K562 (cell line): ENCODE results near the gene HEMK1. TPM values are rescaled to one million over a fixed set of nuclear protein-coding genes. Genes with fewer than 3 reads are reported as not detected.
A peak's percentile ranks its signal among the peaks of the same experiment; 100 is the strongest.

Source experiments
- CXXC5 ChIP-seq: fragments of 250-450 bp; sonication (Bioruptor Pico); IDR thresholded peaks from 2 replicates; pipeline ENCODE4 v1.8.0; 2022; ENCODE audit warnings: inconsistent platforms, mild to moderate bottlenecking, moderate library complexity
- FOSL1 ChIP-seq: fragments of 200-800 bp; sonication (Bioruptor generic); conservative IDR thresholded peaks from 2 replicates; pipeline ENCODE4 v1.6.1; 2016; ENCODE audit warnings: missing genetic modification characterization, missing compliant biosample characterization
- HNRNPLL ChIP-seq: fragments of 200-400 bp; formaldehyde crosslinking; IDR thresholded peaks from 2 replicates; pipeline ENCODE4 v1.6.1; 2017; ENCODE audit warnings: low read length, low read depth, mild to moderate bottlenecking; ENCODE audit not compliant: poor library complexity, severe bottlenecking
- KLF16 ChIP-seq: IDR thresholded peaks from 2 replicates; pipeline ENCODE4 v1.6.1; 2016; ENCODE audit warnings: antibody characterized with exemption
- NFE2 ChIP-seq: IDR thresholded peaks from 2 replicates; pipeline ENCODE4 v1.6.1; 2014; ENCODE audit warnings: antibody characterized with exemption, low read depth
- NR2C2 ChIP-seq, 2 experiments: fragments of 200-800 bp in 1 of 2; sonication (Bioruptor generic) in 1 of 2; sonication (generic) in 1 of 2; formaldehyde crosslinking in 1 of 2; IDR thresholded peaks; 2 replicates each; pipeline versions ENCODE4 v1.6.1 to v1.8.0; 2016 to 2022; ENCODE audit warnings: mild to moderate bottlenecking in 1 of 2, missing compliant biosample characterization in 1 of 2, missing genetic modification characterization in 1 of 2, missing genetic modification reagents in 1 of 2
- RBFOX2 ChIP-seq: fragments of 200-400 bp; formaldehyde crosslinking; IDR thresholded peaks from 2 replicates; pipeline ENCODE4 v1.6.1; 2017; ENCODE audit warnings: low read depth, mild to moderate bottlenecking, low read length, moderate library complexity
- SRSF9 ChIP-seq: fragments of 200-400 bp; formaldehyde crosslinking; IDR thresholded peaks from 2 replicates; pipeline ENCODE4 v1.6.1; 2017; ENCODE audit warnings: low read depth, low read length, borderline replicate concordance
- ZNF133 ChIP-seq: fragments of 250-450 bp; sonication (Bioruptor Pico); IDR thresholded peaks from 2 replicates; pipeline ENCODE4 v1.4.0; 2020; ENCODE audit warnings: mild to moderate bottlenecking
- ZNF551 ChIP-seq: fragments of 250-450 bp; sonication (Bioruptor Pico); IDR thresholded peaks from 2 replicates; pipeline ENCODE4 v1.5.0; 2021; ENCODE audit warnings: mild to moderate bottlenecking, moderate library complexity
- polyA plus RNA-seq, 8 experiments: library from polyadenylated mRNA; depleted of rRNA in 4 of 8; stranded (reverse) in 5 of 8; unstranded in 3 of 8; fragments of >200 nt; fragmentation: Nextera tagmentation in 2 of 8; fragmentation: Illumina TruSeq in 1 of 8; extraction: Ambion mirVana in 2 of 8; extraction: Trizol in 1 of 8; gene quantifications; 2 replicates each; pipeline versions ENCODE4 v1.2.1 to v1.2.3, GENCODE V29; 2011 to 2014; ENCODE audit warnings: inconsistent platforms in 1 of 8, missing spikeins in 1 of 8
- total RNA-seq, 7 experiments: library from RNA; depleted of rRNA in 6 of 7; stranded (reverse); fragments of >200 nt in 6 of 7; fragmentation: Illumina TruSeq in 2 of 7; extraction: Trizol in 2 of 7; gene quantifications; 2 replicates each; pipeline versions ENCODE4 v1.2.1 to v1.2.3, GENCODE V29; 2011 to 2021; ENCODE audit warnings: low replicate concordance in 1 of 7
- TF ChIP-seq, protein P1 (sequence below): IDR thresholded peaks from 3 replicates; pipeline ENCODE4 v1.6.1; 2011; ENCODE audit warnings: borderline replicate concordance, mild to moderate bottlenecking, moderate library complexity; ENCODE audit not compliant: insufficient read length; ENCODE audit errors: extremely low read depth
- TF ChIP-seq, protein P2 (sequence below): fragments of 450-650 bp; IDR thresholded peaks from 2 replicates; pipeline ENCODE4 v1.6.1; 2017; ENCODE audit warnings: antibody characterized with exemption, mild to moderate bottlenecking
- TF ChIP-seq, protein P3 (sequence below), 2 experiments: fragments of 450-650 bp; IDR thresholded peaks; 2 replicates each; pipeline ENCODE4 v1.6.1; 2018; ENCODE audit warnings: mild to moderate bottlenecking in 2 of 2, low read depth in 1 of 2; ENCODE audit not compliant: partially characterized antibody in 2 of 2

HEMK1 gene
- total and polyA plus RNA-seq, 9 of the 15 experiments (the other 6 are each of a cell fraction or from before 2014, with no cell fraction given), result 2.0 to 16.8 (median 11.4) TPM

DNA sequence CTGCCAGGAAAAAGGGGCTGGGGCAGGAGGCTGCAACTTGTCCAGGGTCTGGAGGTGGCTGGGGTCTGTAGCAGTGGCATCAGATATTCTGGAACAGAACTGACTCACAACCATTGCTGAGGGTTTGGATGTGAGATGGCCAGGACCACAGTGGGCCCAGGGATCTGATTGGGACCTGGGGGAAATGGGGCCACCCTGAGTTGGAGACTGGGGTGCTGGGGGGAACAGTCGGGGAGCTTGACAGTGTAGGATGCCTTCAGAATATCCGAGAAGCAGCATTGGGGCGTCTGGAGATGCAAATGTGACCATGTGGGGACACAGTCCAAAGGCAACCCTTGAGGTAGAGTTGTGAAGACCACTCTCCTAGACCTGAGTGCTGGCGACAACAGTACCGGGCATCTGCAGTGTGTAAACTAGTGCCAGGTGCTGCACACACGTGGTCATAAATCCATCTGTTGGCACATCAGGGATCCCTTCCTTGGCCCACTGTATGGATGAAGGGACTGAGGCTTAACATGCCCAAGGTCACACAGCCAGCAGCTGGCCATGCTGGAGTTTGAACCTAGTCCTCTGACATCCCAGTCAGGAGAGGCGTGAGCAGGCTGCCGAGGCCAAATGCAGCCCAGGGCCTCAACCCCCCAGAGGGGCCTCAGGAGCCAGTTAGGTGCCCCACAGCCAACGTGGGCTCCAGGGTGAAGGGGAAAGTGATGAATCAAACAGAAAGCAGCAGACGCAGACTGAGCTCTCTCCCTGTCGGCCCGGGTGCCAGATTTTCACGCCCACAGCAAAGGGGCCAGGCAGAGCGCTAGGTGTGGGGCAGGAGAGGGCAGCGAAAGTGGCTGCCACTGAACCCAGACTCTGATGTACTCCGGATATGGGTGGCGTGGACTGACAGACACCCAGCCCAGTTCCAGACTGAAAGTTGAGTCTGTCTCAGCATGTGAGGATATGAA is 18.8 kb downstream of the HEMK1 start (continued):
- TF ChIP-seq ZNF551 (CRISPR knock-in tag) (no peak), FOSL1 (no peak), NFE2 (peak; percentile 49; the same call in 1 of the 2 replicates), KLF16 (no peak), HNRNPLL (no peak), ZNF133 (no peak), SRSF9 (no peak), RBFOX2 (peak; percentile 19; the same call in 1 of the 2 replicates), NR2C2 (CRISPR knock-in tag; IDR thresholded peaks at IDR 0.05) (no peak), NR2C2 (tag; IDR thresholded peaks at IDR 0.05) (no peak), CXXC5 (CRISPR knock-in tag) (no peak)
- TF ChIP-seq, protein P1, sequence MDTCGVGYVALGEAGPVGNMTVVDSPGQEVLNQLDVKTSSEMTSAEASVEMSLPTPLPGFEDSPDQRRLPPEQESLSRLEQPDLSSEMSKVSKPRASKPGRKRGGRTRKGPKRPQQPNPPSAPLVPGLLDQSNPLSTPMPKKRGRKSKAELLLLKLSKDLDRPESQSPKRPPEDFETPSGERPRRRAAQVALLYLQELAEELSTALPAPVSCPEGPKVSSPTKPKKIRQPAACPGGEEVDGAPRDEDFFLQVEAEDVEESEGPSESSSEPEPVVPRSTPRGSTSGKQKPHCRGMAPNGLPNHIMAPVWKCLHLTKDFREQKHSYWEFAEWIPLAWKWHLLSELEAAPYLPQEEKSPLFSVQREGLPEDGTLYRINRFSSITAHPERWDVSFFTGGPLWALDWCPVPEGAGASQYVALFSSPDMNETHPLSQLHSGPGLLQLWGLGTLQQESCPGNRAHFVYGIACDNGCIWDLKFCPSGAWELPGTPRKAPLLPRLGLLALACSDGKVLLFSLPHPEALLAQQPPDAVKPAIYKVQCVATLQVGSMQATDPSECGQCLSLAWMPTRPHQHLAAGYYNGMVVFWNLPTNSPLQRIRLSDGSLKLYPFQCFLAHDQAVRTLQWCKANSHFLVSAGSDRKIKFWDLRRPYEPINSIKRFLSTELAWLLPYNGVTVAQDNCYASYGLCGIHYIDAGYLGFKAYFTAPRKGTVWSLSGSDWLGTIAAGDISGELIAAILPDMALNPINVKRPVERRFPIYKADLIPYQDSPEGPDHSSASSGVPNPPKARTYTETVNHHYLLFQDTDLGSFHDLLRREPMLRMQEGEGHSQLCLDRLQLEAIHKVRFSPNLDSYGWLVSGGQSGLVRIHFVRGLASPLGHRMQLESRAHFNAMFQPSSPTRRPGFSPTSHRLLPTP, result no peak
- TF ChIP-seq, protein P2, sequence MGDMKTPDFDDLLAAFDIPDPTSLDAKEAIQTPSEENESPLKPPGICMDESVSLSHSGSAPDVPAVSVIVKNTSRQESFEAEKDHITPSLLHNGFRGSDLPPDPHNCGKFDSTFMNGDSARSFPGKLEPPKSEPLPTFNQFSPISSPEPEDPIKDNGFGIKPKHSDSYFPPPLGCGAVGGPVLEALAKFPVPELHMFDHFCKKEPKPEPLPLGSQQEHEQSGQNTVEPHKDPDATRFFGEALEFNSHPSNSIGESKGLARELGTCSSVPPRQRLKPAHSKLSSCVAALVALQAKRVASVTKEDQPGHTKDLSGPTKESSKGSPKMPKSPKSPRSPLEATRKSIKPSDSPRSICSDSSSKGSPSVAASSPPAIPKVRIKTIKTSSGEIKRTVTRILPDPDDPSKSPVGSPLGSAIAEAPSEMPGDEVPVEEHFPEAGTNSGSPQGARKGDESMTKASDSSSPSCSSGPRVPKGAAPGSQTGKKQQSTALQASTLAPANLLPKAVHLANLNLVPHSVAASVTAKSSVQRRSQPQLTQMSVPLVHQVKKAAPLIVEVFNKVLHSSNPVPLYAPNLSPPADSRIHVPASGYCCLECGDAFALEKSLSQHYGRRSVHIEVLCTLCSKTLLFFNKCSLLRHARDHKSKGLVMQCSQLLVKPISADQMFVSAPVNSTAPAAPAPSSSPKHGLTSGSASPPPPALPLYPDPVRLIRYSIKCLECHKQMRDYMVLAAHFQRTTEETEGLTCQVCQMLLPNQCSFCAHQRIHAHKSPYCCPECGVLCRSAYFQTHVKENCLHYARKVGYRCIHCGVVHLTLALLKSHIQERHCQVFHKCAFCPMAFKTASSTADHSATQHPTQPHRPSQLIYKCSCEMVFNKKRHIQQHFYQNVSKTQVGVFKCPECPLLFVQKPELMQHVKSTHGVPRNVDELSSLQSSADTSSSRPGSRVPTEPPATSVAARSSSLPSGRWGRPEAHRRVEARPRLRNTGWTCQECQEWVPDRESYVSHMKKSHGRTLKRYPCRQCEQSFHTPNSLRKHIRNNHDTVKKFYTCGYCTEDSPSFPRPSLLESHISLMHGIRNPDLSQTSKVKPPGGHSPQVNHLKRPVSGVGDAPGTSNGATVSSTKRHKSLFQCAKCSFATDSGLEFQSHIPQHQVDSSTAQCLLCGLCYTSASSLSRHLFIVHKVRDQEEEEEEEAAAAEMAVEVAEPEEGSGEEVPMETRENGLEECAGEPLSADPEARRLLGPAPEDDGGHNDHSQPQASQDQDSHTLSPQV, result peak; percentile 77; the same call in 1 of the 2 replicates
- TF ChIP-seq, protein P3, sequence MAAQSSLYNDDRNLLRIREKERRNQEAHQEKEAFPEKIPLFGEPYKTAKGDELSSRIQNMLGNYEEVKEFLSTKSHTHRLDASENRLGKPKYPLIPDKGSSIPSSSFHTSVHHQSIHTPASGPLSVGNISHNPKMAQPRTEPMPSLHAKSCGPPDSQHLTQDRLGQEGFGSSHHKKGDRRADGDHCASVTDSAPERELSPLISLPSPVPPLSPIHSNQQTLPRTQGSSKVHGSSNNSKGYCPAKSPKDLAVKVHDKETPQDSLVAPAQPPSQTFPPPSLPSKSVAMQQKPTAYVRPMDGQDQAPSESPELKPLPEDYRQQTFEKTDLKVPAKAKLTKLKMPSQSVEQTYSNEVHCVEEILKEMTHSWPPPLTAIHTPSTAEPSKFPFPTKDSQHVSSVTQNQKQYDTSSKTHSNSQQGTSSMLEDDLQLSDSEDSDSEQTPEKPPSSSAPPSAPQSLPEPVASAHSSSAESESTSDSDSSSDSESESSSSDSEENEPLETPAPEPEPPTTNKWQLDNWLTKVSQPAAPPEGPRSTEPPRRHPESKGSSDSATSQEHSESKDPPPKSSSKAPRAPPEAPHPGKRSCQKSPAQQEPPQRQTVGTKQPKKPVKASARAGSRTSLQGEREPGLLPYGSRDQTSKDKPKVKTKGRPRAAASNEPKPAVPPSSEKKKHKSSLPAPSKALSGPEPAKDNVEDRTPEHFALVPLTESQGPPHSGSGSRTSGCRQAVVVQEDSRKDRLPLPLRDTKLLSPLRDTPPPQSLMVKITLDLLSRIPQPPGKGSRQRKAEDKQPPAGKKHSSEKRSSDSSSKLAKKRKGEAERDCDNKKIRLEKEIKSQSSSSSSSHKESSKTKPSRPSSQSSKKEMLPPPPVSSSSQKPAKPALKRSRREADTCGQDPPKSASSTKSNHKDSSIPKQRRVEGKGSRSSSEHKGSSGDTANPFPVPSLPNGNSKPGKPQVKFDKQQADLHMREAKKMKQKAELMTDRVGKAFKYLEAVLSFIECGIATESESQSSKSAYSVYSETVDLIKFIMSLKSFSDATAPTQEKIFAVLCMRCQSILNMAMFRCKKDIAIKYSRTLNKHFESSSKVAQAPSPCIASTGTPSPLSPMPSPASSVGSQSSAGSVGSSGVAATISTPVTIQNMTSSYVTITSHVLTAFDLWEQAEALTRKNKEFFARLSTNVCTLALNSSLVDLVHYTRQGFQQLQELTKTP (IDR thresholded peaks at IDR 0.05; ENCODE audit: low read depth in 1 of 2, partially characterized antibody in 2 of 2), result no peak
